Fibroblast of skin of scalp (primary cell): ENCODE measurements around the gene SEL1L2.
A peak's percentile ranks its signal among the peaks of the same experiment; 100 is the strongest.

Experiments used
- DNase-seq: peaks from one replicate; pipeline ENCODE4 v3.0.0-alpha.2; 2013

SEL1L2 gene

GRCh38 chr20:13929836-13930235 is 60.6 kb downstream of the SEL1L2 start:
- DNase-seq: no peak

GRCh38 chr20:13928901-13929300 is 61.5 kb downstream of the SEL1L2 start:
- no peak for DNase-seq

- peak; percentile 6 for DNase-seq
Measured at GRCh38 chr20:13927171-13927570, 63.2 kb downstream of the SEL1L2 start.

- peak; percentile 4 for DNase-seq
Measured at GRCh38 chr20:13922241-13922640, 68.2 kb downstream of the SEL1L2 start.

- no peak for DNase-seq
Measured at GRCh38 chr20:13915284-13915683, 75.1 kb downstream of the SEL1L2 start.

- DNase-seq: no peak
Measured at GRCh38 chr20:13913572-13913971, 76.8 kb downstream of the SEL1L2 start.

GRCh38 chr20:13913131-13913530 is 77.3 kb downstream of the SEL1L2 start:
- no peak for DNase-seq

- DNase-seq: peak; percentile 22
Measured at GRCh38 chr20:13910492-13910891, 79.9 kb downstream of the SEL1L2 start.

GRCh38 chr20:13909067-13909466 is 81.3 kb downstream of the SEL1L2 start:
- no peak for DNase-seq

- DNase-seq: no peak
Measured at GRCh38 chr20:13904766-13905165, 85.6 kb downstream of the SEL1L2 start.

GRCh38 chr20:13900496-13900895 is 89.9 kb downstream of the SEL1L2 start:
- no peak for DNase-seq

GRCh38 chr20:13898012-13898612 is 92.3 kb downstream of the SEL1L2 start:
- DNase-seq: no peak

GRCh38 chr20:13891575-13891974 is 98.8 kb downstream of the SEL1L2 start:
- DNase-seq: no peak

- no peak for DNase-seq
Measured at GRCh38 chr20:13884803-13885202, 105.6 kb downstream of the SEL1L2 start.

GRCh38 chr20:13883425-13883824 is 107.0 kb downstream of the SEL1L2 start:
- no peak for DNase-seq

- DNase-seq: no peak
Measured at GRCh38 chr20:13878566-13878965, 111.8 kb downstream of the SEL1L2 start.

GRCh38 chr20:13877793-13878192 is 112.6 kb downstream of the SEL1L2 start:
- no peak for DNase-seq

- DNase-seq: no peak
Measured at GRCh38 chr20:13875265-13875811, 115.1 kb downstream of the SEL1L2 start.

GRCh38 chr20:13874394-13875157 is 115.8 kb downstream of the SEL1L2 start:
- DNase-seq: no peak

GRCh38 chr20:13873831-13874230 is 116.6 kb downstream of the SEL1L2 start:
- no peak for DNase-seq

GRCh38 chr20:13870170-13870748 is 120.2 kb downstream of the SEL1L2 start:
- no peak for DNase-seq

- DNase-seq: peak; percentile 94
Measured at GRCh38 chr20:13868331-13868730, 122.1 kb downstream of the SEL1L2 start.

GRCh38 chr20:13865791-13866351 is 124.5 kb downstream of the SEL1L2 start:
- peak; percentile 85 for DNase-seq
